Sigmoid colon (tissue), 3 donors: ENCODE data around the gene RPIA.

Experiments
- POLR2A ChIP-seq, 2 donors: fragments of 450-650 bp; IDR thresholded peaks; one replicate each; pipeline ENCODE4 v1.6.1; 2016; ENCODE audit warnings: antibody characterized with exemption in 2 of 2, mild to moderate bottlenecking in 2 of 2, moderate library complexity in 2 of 2
- TF ChIP-seq, protein P1 (sequence below), 4 experiments: fragments of 450-650 bp in 3 of 4; fragments of 200-600 bp in 1 of 4; IDR thresholded peaks; one replicate each; pipeline ENCODE4 v1.5.1; 2016 to 2019; ENCODE audit warnings: antibody characterized with exemption in 4 of 4, mild to moderate bottlenecking in 3 of 4, moderate library complexity in 2 of 4

DNA sequence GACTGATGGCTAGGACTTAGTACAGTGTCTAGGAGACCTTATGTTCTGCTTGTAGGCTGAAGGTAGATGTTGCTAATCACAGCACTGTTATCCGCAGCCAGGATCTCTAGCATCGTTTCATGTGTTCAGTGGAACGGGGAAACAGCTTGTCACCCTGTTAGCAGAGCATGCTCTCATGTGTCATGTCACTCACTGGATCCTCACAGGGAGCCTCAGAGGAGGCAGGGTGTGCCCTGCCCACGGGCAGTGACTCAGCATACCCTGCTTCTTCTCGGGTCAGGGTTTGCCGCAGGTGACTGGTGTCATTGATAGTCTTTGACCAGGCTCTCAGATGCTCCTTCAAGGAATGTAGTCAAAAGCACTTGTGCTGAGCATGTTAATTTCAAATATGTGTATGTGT is 44.4 kb downstream of the RPIA start:
- TF ChIP-seq, protein P1, sequence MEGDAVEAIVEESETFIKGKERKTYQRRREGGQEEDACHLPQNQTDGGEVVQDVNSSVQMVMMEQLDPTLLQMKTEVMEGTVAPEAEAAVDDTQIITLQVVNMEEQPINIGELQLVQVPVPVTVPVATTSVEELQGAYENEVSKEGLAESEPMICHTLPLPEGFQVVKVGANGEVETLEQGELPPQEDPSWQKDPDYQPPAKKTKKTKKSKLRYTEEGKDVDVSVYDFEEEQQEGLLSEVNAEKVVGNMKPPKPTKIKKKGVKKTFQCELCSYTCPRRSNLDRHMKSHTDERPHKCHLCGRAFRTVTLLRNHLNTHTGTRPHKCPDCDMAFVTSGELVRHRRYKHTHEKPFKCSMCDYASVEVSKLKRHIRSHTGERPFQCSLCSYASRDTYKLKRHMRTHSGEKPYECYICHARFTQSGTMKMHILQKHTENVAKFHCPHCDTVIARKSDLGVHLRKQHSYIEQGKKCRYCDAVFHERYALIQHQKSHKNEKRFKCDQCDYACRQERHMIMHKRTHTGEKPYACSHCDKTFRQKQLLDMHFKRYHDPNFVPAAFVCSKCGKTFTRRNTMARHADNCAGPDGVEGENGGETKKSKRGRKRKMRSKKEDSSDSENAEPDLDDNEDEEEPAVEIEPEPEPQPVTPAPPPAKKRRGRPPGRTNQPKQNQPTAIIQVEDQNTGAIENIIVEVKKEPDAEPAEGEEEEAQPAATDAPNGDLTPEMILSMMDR (IDR thresholded peaks at IDR 0.05) = no peak
- no peak for TF ChIP-seq POLR2A (IDR thresholded peaks at IDR 0.05)
